ENCODE results near the gene RPP40. TPM values are rescaled to one million over a fixed set of nuclear protein-coding genes. Genes with fewer than 3 reads are reported as not detected.
A peak's percentile ranks its signal among the peaks of the same experiment; 100 is the strongest.
"Not testable (repeated sequence)": the region's sequence is repeated elsewhere in the genome, so short reads cannot be mapped to it uniquely, and the experiment has no call there.

Gene RPP40
- polyA plus RNA-seq, 3 donors = 11.8 to 13.6 (median 12.4) TPM

DNA sequence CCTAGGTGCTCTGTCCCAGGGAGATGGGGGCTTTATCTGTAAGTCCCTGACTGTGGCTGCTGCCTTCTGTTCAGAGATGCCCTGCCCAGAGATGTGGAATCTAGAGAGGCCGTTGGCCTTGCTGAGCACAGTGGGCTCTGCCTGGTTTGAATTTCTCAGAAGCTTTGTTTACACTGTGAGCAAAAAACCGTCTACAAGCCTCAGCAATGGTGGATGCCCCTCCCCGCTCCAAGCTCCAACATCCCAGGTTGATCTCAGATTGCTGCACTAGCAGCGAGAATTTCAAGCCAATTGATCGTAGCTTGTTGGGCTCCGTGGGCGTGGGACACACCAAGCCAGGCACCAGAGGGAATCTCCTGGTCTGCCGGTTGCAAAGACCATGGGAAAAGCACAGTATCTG lies 16.3 kb upstream of the RPP40 start:
- DNase-seq (ENCODE audit: low read depth in 3 of 3, low spot score in 2 of 3) = no peak

DNA sequence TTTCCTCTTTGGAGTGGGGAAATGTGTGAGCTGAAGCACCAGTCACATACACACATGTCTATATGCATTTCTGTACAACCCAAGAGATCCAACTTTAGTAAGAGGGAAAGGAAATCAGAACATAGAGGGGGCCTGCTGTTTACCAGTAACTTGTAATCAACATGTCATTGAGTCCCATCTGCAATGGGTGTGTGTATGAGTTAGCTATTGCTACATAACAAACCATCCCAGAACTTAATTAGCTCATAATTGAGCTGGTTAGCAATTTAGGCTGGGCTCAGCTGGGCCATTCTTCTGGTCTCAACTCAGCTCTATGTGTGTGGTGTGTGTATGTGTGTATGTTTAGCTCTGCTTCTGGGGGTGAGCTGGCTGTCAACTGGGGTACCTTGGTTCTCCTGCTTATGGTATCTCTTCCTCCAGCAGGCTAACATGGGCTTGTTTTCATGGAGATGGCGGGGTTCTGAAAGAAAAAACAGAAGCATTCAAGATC lies 10.3 kb upstream of the RPP40 start:
- DNase-seq (ENCODE audit: low read depth in 3 of 3, low spot score in 2 of 3) = no peak

GRCh38 chr6:5012519-5012918 lies 8.7 kb upstream of the RPP40 start:
- DNase-seq (ENCODE audit: low read depth in 3 of 3, low spot score in 2 of 3) = no peak

DNA sequence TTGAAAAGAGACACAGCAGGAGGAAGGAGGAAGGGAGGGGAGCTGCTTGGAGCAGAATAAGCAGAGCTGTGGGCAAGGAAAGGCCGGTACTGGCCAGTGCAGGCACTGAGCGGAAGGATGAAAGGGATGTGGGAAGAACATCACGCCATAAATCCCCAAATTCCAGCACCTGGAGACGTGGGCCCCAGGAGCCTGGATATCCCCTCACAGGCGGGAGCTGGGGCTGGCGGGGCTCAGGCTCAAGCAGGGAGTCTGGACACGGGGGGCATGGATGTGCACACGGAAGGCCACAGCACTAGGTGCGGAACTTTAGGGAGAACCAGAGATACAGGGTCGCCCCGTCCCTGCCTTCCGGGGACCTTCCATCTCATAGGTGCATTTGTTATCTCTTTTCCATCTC lies 7.5 kb upstream of the RPP40 start:
- no peak for DNase-seq (ENCODE audit: low read depth in 3 of 3, low spot score in 2 of 3)

GRCh38 chr6:5007531-5007930 lies 3.7 kb upstream of the RPP40 start:
- no peak for DNase-seq (ENCODE audit: low read depth in 3 of 3, low spot score in 2 of 3)

DNA sequence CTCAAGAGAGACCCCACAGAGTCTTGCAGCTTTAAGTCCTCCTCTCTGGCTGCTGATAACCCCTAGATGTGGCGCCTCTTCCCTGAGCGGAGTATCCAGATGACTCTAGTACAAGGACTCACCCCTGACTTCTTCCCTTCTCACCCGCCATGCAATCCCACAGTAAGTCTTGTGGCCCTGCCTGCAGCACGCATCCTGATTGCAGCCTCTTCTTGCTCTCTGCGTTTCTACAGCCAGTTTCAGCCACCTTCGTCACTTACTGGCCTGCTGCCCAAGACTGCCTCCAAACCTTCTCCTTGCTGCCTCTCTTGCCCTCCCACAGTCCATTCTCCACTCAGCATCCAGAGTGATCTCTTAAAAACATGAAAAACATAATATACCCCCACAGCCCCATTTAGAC lies 2.4 kb upstream of the RPP40 start:
- no peak for DNase-seq (ENCODE audit: low read depth in 3 of 3, low spot score in 2 of 3)

- not testable (repeated sequence) for DNase-seq (ENCODE audit: low read depth in 3 of 3, low spot score in 2 of 3)
These were observed 1.2 kb upstream of the RPP40 start for GRCh38 chr6:5005038-5005433.

GRCh38 chr6:5004373-5005037 lies 668 bp upstream of the RPP40 start:
- no peak for DNase-seq (ENCODE audit: low read depth in 3 of 3, low spot score in 2 of 3)

DNA sequence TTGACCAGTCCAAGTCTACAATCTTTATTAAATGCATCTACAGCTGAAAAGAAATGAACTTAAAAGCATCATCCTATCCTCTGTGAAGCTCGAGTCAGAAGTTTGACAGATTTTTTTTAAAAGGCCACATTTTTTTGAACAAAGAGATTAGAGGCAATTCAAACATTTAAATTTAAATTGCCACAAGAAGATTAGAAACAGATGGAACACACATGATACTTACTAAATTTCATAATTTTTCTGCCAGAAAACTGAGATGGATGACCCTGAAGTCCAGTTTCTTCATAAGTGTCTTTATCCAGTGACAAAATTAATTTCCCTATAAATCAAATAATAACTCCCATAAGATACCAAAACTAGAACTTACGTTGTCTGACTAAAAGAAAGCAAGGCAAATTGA lies 4.3 kb downstream of the RPP40 start:
- DNase-seq (ENCODE audit: low read depth in 3 of 3, low spot score in 2 of 3) = no peak

GRCh38 chr6:4997862-4998261 lies 6.0 kb downstream of the RPP40 start:
- no peak for DNase-seq (ENCODE audit: low read depth in 3 of 3, low spot score in 2 of 3)

GRCh38 chr6:4994741-4995140 lies 9.1 kb downstream of the RPP40 start:
- no peak for DNase-seq (ENCODE audit: low read depth in 3 of 3, low spot score in 2 of 3)

DNA sequence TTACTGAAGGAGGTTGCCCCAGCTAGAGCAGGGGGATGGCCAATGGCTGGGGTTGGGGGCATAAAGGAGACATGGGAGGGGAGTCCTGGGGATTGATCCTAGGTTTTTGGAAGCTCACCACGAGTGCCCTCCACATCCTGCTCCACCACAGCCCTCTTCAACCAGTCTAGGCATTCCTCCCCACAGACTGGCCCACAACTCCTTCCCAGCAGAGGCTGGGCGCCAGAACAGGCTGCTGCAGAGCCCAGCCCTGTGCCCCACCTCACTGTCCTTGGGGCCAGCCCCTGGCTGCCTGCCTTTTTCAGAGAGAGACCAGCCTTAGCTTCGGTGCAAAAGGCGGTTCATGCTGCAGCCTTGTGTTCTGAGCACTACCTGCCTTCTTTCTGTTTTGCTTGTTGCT lies 16.4 kb downstream of the RPP40 start:
- DNase-seq (ENCODE audit: low read depth in 3 of 3, low spot score in 2 of 3) = no peak

- DNase-seq (ENCODE audit: low read depth in 3 of 3, low spot score in 2 of 3) = no peak
These were observed 16.8 kb downstream of the RPP40 start for GRCh38 chr6:4986999-4987398.

DNA sequence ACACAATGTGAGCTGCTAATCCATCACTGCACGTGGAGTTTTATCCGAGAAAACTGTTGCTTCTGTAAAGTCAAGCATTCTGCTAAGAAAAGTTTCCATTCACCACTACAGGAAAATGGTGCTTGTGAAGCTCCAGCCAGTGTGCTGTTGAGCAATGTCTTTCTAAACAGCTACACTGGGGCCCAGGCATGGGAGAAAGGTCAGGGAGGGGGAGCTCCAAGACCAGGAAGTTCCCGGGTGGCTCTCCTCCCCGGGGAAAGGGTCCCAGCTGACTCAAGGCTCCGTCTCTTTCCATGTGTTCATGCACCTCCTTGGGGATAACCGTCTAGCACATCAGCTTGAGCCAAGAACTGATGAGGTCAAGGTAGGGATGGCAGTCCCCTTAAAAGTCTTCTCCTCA lies 20.5 kb downstream of the RPP40 start:
- DNase-seq (ENCODE audit: low read depth in 3 of 3, low spot score in 2 of 3) = no peak

DNA sequence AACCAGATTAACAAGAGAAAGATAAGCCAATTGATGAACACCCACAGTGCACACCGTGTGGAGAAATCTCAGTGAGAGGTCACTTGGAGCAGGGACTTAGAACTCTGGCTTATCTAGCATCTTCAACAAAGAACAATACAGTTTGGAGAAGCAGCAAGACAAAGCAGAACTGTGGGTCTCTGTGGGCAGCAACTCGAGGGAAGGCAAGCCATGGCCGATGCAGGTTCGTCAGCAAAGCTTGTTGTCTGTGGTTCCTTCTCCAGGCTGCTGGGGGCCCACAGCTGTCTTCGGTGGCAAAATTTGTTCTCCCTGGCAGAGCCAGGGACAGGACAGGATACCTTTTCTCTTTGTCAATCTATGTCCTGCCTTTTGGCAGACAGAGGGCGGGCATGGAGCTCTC lies 22.1 kb downstream of the RPP40 start:
- no peak for DNase-seq (ENCODE audit: low read depth in 3 of 3, low spot score in 2 of 3)

- no peak for DNase-seq (ENCODE audit: low read depth in 3 of 3, low spot score in 2 of 3)
These were observed 24.4 kb downstream of the RPP40 start for GRCh38 chr6:4979426-4979825.

- no peak for DNase-seq (ENCODE audit: low read depth in 3 of 3, low spot score in 2 of 3)
These were observed 26.4 kb downstream of the RPP40 start for GRCh38 chr6:4977468-4977867.

DNA sequence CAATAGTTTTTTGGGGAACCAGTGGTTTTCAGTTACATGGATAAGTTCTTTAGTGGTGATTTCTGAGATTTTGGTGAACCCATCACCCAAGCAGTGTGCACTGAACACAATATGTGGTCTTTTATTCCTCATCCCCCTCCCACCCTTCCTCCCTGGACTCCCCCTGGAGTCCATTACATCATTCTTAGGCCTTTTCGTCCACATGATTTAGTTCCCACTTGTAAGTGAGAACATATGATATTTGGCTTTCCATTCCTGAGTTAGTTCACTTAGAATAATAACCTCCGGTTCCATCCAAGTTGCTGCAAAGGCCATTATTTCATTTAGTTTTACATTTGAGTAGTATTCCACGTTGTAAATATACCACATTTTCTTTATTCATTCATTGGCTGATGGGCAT lies 28.3 kb downstream of the RPP40 start:
- DNase-seq (ENCODE audit: low read depth in 3 of 3, low spot score in 2 of 3) = no peak

DNA sequence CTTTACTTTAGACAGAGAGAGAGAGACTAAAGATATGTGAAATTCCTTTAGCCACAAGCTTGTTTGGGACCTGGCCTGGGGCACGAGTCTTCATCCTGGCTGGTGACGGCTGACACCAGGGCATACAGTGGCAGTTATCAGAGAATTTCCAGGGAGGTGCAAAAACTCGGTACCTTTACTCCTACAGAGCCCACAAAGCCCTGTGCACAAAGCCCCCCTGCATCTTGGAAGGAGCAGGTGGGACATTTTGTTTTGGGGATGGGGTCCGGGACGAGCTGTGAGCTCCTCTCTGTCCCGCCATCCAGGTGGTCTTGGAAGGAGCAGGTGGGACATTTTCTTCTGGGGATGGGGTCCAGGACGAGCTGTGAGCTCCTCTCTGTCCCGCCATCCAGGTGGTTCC lies 28.9 kb downstream of the RPP40 start:
- DNase-seq (ENCODE audit: low read depth in 3 of 3, low spot score in 2 of 3) = no peak

DNA sequence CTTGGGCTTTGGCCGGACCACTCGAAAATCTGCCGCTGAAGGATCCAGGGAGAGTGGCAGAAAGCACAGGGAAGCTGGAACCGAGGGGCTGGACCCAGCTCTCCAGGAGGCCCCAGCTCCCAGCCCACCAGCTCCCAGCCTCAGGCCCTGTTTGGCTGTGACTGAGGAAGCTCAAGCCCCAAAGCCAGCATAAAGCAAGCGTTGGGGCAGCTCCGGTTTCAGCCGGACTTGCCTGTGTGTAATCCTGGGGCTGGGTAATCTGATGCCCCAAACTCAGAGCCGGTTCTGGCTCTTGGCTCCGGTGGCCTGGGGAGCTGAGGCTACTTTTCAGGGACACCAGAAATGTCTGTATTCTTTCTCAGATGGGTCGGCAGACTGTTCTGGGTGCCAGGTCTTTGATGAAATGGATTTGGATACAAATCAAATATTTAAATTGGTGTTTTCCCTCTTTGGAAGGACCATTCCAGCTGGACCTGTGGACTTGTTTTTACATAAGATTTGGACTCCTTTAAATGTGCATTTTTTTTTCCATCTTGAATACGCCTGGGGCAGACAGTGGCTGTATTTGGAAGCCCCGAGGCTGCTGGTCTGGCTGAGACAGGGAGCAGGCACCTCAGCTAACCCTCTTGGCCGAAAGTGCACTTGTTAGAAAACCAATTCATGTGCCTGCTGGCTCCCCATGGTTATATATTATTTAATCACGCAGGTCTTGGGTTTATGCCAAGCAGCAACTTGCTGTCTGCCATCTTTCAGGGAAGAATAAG lies 29.7 kb downstream of the RPP40 start:
- peak in 2 of 3 donors; percentile 39 to 40 for DNase-seq (ENCODE audit: low read depth in 3 of 3, low spot score in 2 of 3)

- DNase-seq (ENCODE audit: low read depth in 3 of 3, low spot score in 2 of 3) = no peak
These were observed 30.4 kb downstream of the RPP40 start for GRCh38 chr6:4973415-4973814.

GRCh38 chr6:4972438-4972837 lies 31.4 kb downstream of the RPP40 start:
- no peak for DNase-seq (ENCODE audit: low read depth in 3 of 3, low spot score in 2 of 3)

All from right renal cortex interstitium (tissue), 3 donors.